ENCODE results near the gene SPTBN1.

The SPTBN1 gene

GRCh38 chr2:54570321-54570855, 114.3 kb downstream of the SPTBN1 start:
- in situ Hi-C loops (cut with MboI; ENCODE audit: low sequenced_read_pairs): no loop called here

- in situ Hi-C loops (cut with MboI; ENCODE audit: low sequenced_read_pairs): no loop called here
These were observed 115.0 kb downstream of the SPTBN1 start for GRCh38 chr2:54570925-54571694.

GRCh38 chr2:54572262-54572635, 116.1 kb downstream of the SPTBN1 start:
- in situ Hi-C loops (cut with MboI; ENCODE audit: low sequenced_read_pairs): no loop called here

GRCh38 chr2:54572636-54573536, 116.8 kb downstream of the SPTBN1 start:
- in situ Hi-C loops (cut with MboI; ENCODE audit: low sequenced_read_pairs): no loop called here

DNA sequence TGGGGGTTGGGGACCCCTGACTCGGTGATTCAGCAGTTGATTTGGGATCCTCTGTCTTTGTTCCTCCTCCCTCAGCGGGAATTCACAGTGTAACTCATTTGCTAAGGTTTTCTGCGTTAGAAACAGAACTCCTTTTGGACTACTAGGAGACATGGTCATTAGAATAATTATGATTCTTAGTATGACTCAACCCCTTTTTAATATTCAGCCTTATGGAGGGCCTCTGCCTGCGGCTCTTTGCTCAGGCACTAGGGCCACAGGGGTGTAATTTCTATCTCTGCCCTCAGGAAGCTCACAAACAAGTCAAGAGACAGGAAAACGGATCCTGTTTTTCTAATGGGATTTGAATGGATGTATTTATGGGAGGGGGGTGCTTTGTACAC, 117.4 kb downstream of the SPTBN1 start:
- in situ Hi-C loops (cut with MboI; ENCODE audit: low sequenced_read_pairs): no loop called here

DNA sequence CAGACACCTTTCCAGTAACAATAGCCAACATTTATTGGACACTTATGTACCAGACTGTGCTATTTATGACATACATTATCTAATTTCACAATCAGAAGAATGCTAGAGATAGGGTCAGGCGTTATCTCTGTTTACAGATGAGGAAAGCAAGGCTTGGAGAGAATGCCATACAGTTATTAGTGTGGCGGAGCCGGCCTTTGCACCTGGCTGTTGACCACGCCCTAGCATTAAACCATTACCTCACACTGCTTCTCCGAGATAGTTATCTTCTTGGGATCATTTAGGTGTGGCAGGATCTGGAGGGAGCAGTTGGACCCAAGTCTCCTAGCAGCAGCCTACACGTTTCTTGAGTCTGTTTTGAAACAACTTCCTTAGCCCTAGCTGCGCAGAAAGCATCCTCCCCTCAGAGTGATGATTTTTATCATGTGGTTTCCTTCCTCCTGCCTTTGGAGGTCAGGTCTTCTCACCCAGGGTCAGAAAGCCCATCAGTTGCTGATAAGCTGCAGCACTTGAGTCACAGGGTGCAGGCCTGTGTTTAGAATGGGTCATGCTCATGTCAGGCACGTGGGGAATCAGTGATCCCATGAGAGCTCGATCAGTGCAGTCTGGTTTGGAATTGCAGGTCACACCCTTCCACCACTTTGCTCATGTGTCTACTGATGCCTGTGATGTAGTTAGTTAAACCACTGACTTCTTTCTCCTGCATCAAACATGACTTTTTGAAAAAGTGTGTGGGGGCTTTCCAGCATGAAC, 118.2 kb downstream of the SPTBN1 start:
- in situ Hi-C loops (cut with MboI; ENCODE audit: low sequenced_read_pairs): no loop called here

- in situ Hi-C loops (cut with MboI; ENCODE audit: low sequenced_read_pairs): no loop called here
These were observed 118.7 kb downstream of the SPTBN1 start for GRCh38 chr2:54574860-54575247.

DNA sequence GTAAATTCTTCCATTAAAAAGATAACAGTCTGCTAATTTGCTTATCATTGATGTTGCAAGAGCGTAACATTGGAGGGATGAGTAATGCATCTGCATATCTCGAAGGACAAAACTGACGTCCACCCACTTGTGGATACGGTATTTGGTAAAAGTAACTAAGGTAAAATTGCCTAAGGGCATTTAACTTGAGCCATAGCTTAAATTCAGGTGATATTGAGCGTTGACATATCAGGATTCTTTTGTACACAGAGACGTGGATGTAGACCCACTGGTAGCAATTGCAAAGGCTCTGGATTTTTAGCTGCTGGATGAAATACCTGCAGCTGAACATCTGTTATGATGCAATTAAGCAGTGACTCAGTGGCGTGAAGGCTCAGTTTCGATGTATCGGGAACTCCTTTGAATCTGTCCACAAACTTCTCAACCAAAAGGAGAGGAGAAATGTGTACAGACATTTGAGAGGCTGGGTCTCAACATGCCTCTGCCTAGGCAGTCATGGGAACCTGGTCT, 119.3 kb downstream of the SPTBN1 start:
- in situ Hi-C loops (cut with MboI; ENCODE audit: low sequenced_read_pairs): no loop called here

DNA sequence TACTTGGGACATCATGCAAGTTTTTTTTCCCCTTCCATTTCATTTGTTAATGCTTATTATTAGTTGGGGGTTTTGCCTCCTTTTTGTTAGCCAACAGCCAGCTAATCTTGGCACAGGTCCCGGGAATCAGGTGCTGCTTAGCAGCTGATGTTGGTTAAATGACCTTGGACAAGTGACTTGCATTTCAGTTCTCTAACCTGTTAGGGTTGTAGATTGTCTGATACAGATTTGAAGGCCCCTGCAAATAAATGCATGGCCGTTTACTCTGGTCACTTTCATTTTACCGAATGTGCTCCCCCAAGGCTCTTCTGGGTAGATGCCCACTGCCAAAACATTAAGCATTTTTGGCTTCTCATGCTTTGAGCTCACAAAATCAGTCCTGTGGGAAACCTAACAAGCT, 120.9 kb downstream of the SPTBN1 start:
- in situ Hi-C loops (cut with MboI; ENCODE audit: low sequenced_read_pairs): no loop called here

GRCh38 chr2:54577944-54578647, 122.0 kb downstream of the SPTBN1 start:
- in situ Hi-C loops (cut with MboI; ENCODE audit: low sequenced_read_pairs): no loop called here

- in situ Hi-C loops (cut with MboI; ENCODE audit: low sequenced_read_pairs): no loop called here
These were observed 122.5 kb downstream of the SPTBN1 start for GRCh38 chr2:54578648-54579045.

DNA sequence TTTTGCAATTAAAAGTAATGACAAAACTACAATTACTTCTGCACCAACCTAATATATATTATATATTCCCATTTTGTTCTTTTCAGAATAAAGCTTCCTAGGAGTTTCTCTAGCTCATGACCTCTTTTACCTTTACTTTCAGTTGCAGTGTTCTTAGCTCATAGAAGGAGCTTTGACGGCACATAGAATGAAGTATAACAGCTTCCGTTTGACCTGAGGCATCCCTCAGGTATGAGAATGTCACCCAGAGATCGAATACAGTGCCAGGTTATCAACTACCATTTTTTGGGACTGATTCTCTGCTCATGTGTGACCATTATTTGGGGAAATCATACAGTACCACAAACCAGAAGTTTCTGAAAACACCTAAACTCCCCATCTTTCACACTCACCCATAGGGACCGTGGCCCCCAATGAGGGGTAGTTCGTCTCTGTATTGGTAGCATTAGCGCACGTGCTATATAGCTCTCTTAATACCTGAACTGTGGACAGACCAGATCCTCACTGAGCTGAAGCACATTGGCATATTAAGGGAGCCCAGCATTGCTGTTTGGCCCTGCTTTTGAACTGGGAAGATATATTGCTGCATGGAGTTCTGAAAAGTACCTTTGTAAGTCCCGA, 123.0 kb downstream of the SPTBN1 start:
- in situ Hi-C loops (cut with MboI; ENCODE audit: low sequenced_read_pairs): no loop called here

- in situ Hi-C loops (cut with MboI; ENCODE audit: low sequenced_read_pairs): no loop called here
These were observed 123.8 kb downstream of the SPTBN1 start for GRCh38 chr2:54579682-54580620.

DNA sequence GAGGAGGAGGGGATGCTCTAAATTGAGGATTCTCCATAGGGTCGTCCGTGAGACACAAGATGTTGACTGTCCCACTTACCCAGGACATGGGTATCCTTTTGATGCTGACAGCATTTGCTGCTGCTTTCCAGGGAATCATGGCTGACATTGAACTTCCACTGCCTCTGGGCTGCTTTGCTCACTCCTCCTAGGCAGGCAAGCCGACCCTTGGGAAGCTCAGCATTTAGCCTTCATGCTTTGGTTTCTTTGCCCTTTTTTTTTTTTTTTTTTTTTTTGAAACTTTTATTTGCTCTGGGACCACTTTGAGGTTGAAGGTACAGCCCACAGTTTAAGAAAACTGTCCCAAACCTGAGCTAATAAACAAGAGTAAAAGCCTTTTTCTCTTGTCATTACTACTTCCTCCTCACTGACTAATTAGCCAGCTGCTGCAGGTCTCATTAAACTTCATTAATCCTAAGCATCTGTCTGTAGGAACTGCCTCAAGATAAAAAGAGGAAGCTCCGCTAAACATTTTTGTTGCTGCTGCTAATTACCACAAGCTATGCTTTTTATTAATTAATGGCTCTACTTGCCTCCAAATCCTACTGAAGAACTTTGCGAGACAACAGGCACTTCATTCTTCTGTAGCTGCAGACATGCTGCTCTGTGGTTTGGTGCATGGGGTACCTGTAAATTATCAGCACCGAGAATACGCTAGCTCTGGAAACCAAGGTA, 125.4 kb downstream of the SPTBN1 start:
- in situ Hi-C loops (cut with MboI; ENCODE audit: low sequenced_read_pairs): no loop called here

- in situ Hi-C loops (cut with MboI; ENCODE audit: low sequenced_read_pairs): no loop called here
These were observed 126.9 kb downstream of the SPTBN1 start for GRCh38 chr2:54582987-54583386.

DNA sequence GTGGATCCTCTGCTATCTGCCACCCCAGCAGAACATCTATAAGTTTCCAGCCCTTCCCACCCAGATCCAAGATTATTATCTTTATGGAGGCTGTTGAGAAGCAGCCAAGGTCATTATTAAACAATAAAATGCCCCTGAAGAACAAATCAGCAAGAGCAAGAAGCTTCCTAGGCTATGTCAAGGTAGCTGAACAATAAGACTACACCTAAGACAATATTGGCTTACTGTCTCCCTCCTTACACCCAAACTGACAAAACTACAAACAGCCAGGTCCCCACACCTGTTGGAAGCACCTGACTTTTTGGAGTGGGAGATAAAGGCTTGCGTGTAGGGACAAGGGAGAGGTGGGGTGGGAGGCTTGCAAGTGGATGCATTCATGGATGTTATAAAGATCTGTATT, 128.5 kb downstream of the SPTBN1 start:
- in situ Hi-C loops (cut with MboI; ENCODE audit: low sequenced_read_pairs): no loop called here

GRCh38 chr2:54585136-54585733, 129.1 kb downstream of the SPTBN1 start:
- in situ Hi-C loops (cut with MboI; ENCODE audit: low sequenced_read_pairs): no loop called here

DNA sequence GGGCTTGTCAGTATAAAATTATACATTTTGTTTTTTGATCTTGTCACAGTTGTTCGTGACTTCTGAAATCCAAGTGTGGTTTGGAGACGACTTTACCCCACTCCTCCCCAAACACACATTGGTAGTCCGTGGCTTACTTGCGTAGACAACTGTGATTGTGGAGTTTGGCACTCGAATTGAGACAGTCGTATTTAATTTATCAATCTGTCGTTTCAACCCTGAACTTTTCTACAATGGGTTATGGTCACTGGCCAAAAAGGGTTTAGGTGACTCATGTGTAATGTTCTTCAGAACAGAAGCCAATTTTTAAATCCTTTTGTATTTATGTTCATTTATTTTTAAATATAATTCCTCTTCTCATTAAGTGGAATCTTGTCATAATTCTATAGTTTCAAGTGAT, 129.9 kb downstream of the SPTBN1 start:
- in situ Hi-C loops (cut with MboI; ENCODE audit: low sequenced_read_pairs): no loop called here

Data from HL-60/S4 treated with retinoic acid at 250 ng/mL for 4 days and 3 days (cell line).